ACHN (cell line): Measurements from ENCODE around the gene SYNPR.

Experiments used
- DNase-seq: peaks from one replicate; pipeline ENCODE4 v3.0.0-alpha.2; 2015
- in situ Hi-C: cut with HindIII; loops from 2 replicates; pipeline ENCODE4 v1.10.0; 2017; ENCODE audit warnings: low sequenced_read_pairs, low pct_ligation_motif_present, low pct_unique_long_range_greater_than_20kb

SYNPR gene

GRCh38 chr3:63295806-63296205 lies 17.7 kb downstream of the SYNPR start:
- no peak for DNase-seq
- in situ Hi-C loops: no loop called here

GRCh38 chr3:63296249-63296648 lies 18.1 kb downstream of the SYNPR start:
- in situ Hi-C loops: no loop called here
- no peak for DNase-seq

GRCh38 chr3:63303238-63303637 lies 25.1 kb downstream of the SYNPR start:
- DNase-seq: no peak
- in situ Hi-C loops: no loop called here

- in situ Hi-C loops: no loop called here
- DNase-seq: no peak
Measured at GRCh38 chr3:63304421-63304820, 26.3 kb downstream of the SYNPR start.

GRCh38 chr3:63308072-63308471 lies 30.0 kb downstream of the SYNPR start:
- in situ Hi-C loops: no loop called here
- DNase-seq: no peak

GRCh38 chr3:63309768-63310167 lies 31.7 kb downstream of the SYNPR start:
- in situ Hi-C loops: no loop called here

GRCh38 chr3:63323766-63324165 lies 45.7 kb downstream of the SYNPR start:
- in situ Hi-C loops: no loop called here
- no peak for DNase-seq

More at GRCh38 chr3:63309768-63310167, 31.7 kb downstream of the SYNPR start:
- DNase-seq: no peak

GRCh38 chr3:63324621-63325020 lies 46.5 kb downstream of the SYNPR start:
- DNase-seq: no peak
- in situ Hi-C loops: no loop called here

- no peak for DNase-seq
- in situ Hi-C loops: no loop called here
Measured at GRCh38 chr3:63325386-63325785, 47.3 kb downstream of the SYNPR start.

- DNase-seq: peak; percentile 17
- in situ Hi-C loops: no loop called here
Measured at GRCh38 chr3:63328365-63328764, 50.3 kb downstream of the SYNPR start.

GRCh38 chr3:63331520-63331919 lies 53.4 kb downstream of the SYNPR start:
- in situ Hi-C loops: no loop called here
- no peak for DNase-seq

- in situ Hi-C loops: no loop called here
- DNase-seq: no peak
Measured at GRCh38 chr3:63333815-63334214, 55.7 kb downstream of the SYNPR start.

- in situ Hi-C loops: no loop called here
- no peak for DNase-seq
Measured at GRCh38 chr3:63338351-63338750, 60.2 kb downstream of the SYNPR start.

GRCh38 chr3:63343674-63344073 lies 65.6 kb downstream of the SYNPR start:
- peak; percentile 72 for DNase-seq
- in situ Hi-C loops: no loop called here

- DNase-seq: no peak
- in situ Hi-C loops: no loop called here
Measured at GRCh38 chr3:63344661-63345060, 66.6 kb downstream of the SYNPR start.

GRCh38 chr3:63349583-63350573 lies 71.8 kb downstream of the SYNPR start:
- in situ Hi-C loops: no loop called here
- peak; percentile 63 for DNase-seq

- in situ Hi-C loops: no loop called here
- DNase-seq: peak; percentile 52
Measured at GRCh38 chr3:63351159-63352007, 73.3 kb downstream of the SYNPR start.

GRCh38 chr3:63352008-63352279 lies 73.8 kb downstream of the SYNPR start:
- no peak for DNase-seq

GRCh38 chr3:63353383-63353782 lies 75.3 kb downstream of the SYNPR start:
- in situ Hi-C loops: no loop called here
- DNase-seq: peak; percentile 16

More at GRCh38 chr3:63352008-63352279, 73.8 kb downstream of the SYNPR start:
- in situ Hi-C loops: no loop called here
